Endothelial cell of umbilical vein (primary cell): ENCODE results near the gene AAMDC. TPM values are rescaled to one million over a fixed set of nuclear protein-coding genes. Genes with fewer than 3 reads are reported as not detected.

Experiments
- BruUV-seq: library from RNA; stranded (reverse); fragments of 400-500 nt; replicated peaks from 2 replicates; lab custom pipeline; 2021; lab: Mats Ljungman, UMichigan
- CTCF ChIA-PET: fragments of 300-600, 350-600 bp; sonication (Branson Sonifier 250); formaldehyde crosslinking; loops from one replicate; lab custom pipeline; 2021; ENCODE audit warnings: antibody characterized with exemption, inconsistent platforms; lab: Charles Lee
- POLR2A ChIA-PET: fragments of 300-600, 350-600 bp; sonication (Branson Sonifier 250); formaldehyde crosslinking; loops from one replicate; lab custom pipeline; 2021; ENCODE audit warnings: antibody characterized with exemption, inconsistent platforms; lab: Charles Lee
- DNase-seq: peaks from one replicate; pipeline ENCODE4 v3.0.0-alpha.2; 2011; ENCODE audit warnings: low read depth, low spot score
- FAIRE-seq: peaks from 2 replicates; lab custom pipeline; 2011; peaks lifted over from hg19 to GRCh38; lab: Jason Lieb, UNC
- H2AFZ ChIP-seq: 2 replicates; pipeline ENCODE4 v1.6.0; 2012; ENCODE audit warnings: low read depth, low read length, control low read depth, inconsistent platforms
- H3K27ac ChIP-seq: 2 replicates; pipeline ENCODE4 v1.5.1; 2011; ENCODE audit warnings: low read depth, mild to moderate bottlenecking, control low read depth, low read length, moderate library complexity; ENCODE audit not compliant: insufficient read depth
- H3K27me3 ChIP-seq, 2 experiments: 2 replicates each; pipeline versions ENCODE4 v1.6.0 to v1.6.1; 2011; ENCODE audit warnings: low read length in 2 of 2, mixed read lengths in 1 of 2; ENCODE audit not compliant: control insufficient read depth in 2 of 2, insufficient read depth in 2 of 2
- H3K36me3 ChIP-seq, 2 experiments: 2 replicates in 1 of 2; 3 replicates in 1 of 2; pipeline ENCODE4 v1.5.1; 2011; ENCODE audit warnings: low read length in 2 of 2, mild to moderate bottlenecking in 1 of 2, moderate library complexity in 1 of 2; ENCODE audit not compliant: control insufficient read depth in 2 of 2, insufficient read depth in 2 of 2; ENCODE audit errors: extremely low read depth in 1 of 2
- H3K4me1 ChIP-seq: 3 replicates; pipeline ENCODE4 v1.5.1; 2011; ENCODE audit warnings: mild to moderate bottlenecking, low read length; ENCODE audit not compliant: control insufficient read depth, insufficient read depth; ENCODE audit errors: extremely low read depth
- H3K4me2 ChIP-seq: 2 replicates; pipeline ENCODE4 v1.6.1; 2011; ENCODE audit warnings: low read length, control low read depth, mixed read lengths; ENCODE audit not compliant: insufficient read depth
- H3K4me3 ChIP-seq, 3 experiments: fragments of 200-600 bp in 1 of 3; sonication (generic), shearing (Covaris generic) in 1 of 3; replicated peaks in 1 of 3; 2 replicates each; pipeline ENCODE4 v1.5.1; 2011 to 2016; ENCODE audit warnings: control low read depth in 3 of 3, low read length in 3 of 3, mild to moderate bottlenecking in 2 of 3, inconsistent platforms in 1 of 3, low read depth in 1 of 3, moderate library complexity in 1 of 3; ENCODE audit not compliant: insufficient read depth in 1 of 3
- H3K79me2 ChIP-seq: 2 replicates; pipeline ENCODE4 v1.6.0; 2012; ENCODE audit warnings: low read length, inconsistent platforms; ENCODE audit not compliant: control insufficient read depth, insufficient read depth
- H3K9ac ChIP-seq: replicated peaks from 2 replicates; pipeline ENCODE3; 2011; ENCODE audit warnings: low read length, control low read depth; ENCODE audit not compliant: insufficient read depth; ENCODE audit errors: extremely low read depth
- H3K9me1 ChIP-seq: replicated peaks from 3 replicates; pipeline ENCODE4 v1.6.0; 2011; ENCODE audit warnings: mild to moderate bottlenecking, low read length; ENCODE audit not compliant: control insufficient read depth, insufficient read depth; ENCODE audit errors: extremely low read depth
- H3K9me3 ChIP-seq: replicated peaks from 2 replicates; pipeline ENCODE4 v1.5.1; 2012; ENCODE audit warnings: low read length, inconsistent platforms; ENCODE audit not compliant: control insufficient read depth, insufficient read depth
- H4K20me1 ChIP-seq: replicated peaks from 2 replicates; pipeline ENCODE3; 2011; ENCODE audit warnings: mild to moderate bottlenecking, low read length; ENCODE audit not compliant: control insufficient read depth, insufficient read depth; ENCODE audit errors: extremely low read depth
- EZH2 ChIP-seq: IDR thresholded peaks from 2 replicates; pipeline ENCODE4 v1.6.1; 2012; ENCODE audit warnings: borderline replicate concordance, low read depth, mild to moderate bottlenecking, moderate library complexity, low read length, inconsistent platforms; ENCODE audit not compliant: severe bottlenecking
- FOS ChIP-seq: IDR thresholded peaks from 2 replicates; pipeline ENCODE4 v1.6.1; 2011; ENCODE audit warnings: mild to moderate bottlenecking, low read length, moderate library complexity, borderline replicate concordance; ENCODE audit not compliant: insufficient read depth
- GATA2 ChIP-seq: IDR thresholded peaks from 2 replicates; pipeline ENCODE4 v1.7.0; 2011; ENCODE audit warnings: low read depth, mild to moderate bottlenecking, moderate library complexity, mixed read lengths, low read length; ENCODE audit not compliant: insufficient read length, insufficient read depth
- JUN ChIP-seq: IDR thresholded peaks from 2 replicates; pipeline ENCODE4 v1.6.1; 2011; ENCODE audit warnings: borderline replicate concordance, low read depth; ENCODE audit not compliant: insufficient read length, insufficient read depth
- MYC ChIP-seq: IDR thresholded peaks from one replicate; pipeline ENCODE4 v1.6.1; 2011; ENCODE audit warnings: mild to moderate bottlenecking, low read depth, low read length
- POLR2A ChIP-seq: IDR thresholded peaks from 2 replicates; pipeline ENCODE4 v1.6.1; 2012; ENCODE audit warnings: low read depth, mild to moderate bottlenecking, control low read depth, low read length
- dilution Hi-C: fragments of 300-500 bp; cut with MboI; formaldehyde crosslinking; loops from one replicate; pipeline ENCODE4 v1.15.0; 2019; ENCODE audit warnings: low sequenced_read_pairs; ENCODE audit not compliant: extremely low pct_ligation_motif_present
- intact Hi-C: fragments of 100-400 bp; cut with micrococcal nuclease; formaldehyde crosslinking; loops from one replicate; pipeline ENCODE4 v1.10.0; 2022
- polyA plus RNA-seq, 4 experiments: library from polyadenylated mRNA; depleted of rRNA in 3 of 4; stranded (reverse) in 3 of 4; unstranded in 1 of 4; fragments of >200 nt; gene quantifications; 2 replicates each; pipeline versions ENCODE4 v1.2.1 to v1.2.3, GENCODE V29; 2011 to 2012; ENCODE audit warnings: missing spikeins in 1 of 4
- total RNA-seq: library from RNA; stranded (reverse); gene quantifications from 2 replicates; pipeline ENCODE4 v1.2.3, GENCODE V29; 2021
- TF ChIP-seq, protein P1 (sequence below), 2 donors: IDR thresholded peaks; 1 replicate in 1 of 2; 2 replicates in 1 of 2; pipeline ENCODE4 v1.5.1; 2011; ENCODE audit warnings: low read length in 2 of 2, mild to moderate bottlenecking in 2 of 2, moderate library complexity in 2 of 2, control low read depth in 1 of 2, inconsistent platforms in 1 of 2, low read depth in 1 of 2; ENCODE audit not compliant: insufficient read depth in 1 of 2; ENCODE audit errors: extremely low read depth in 1 of 2
- TF ChIP-seq, protein P2 (sequence below): IDR thresholded peaks from 2 replicates; pipeline ENCODE4 v1.6.1; 2011; ENCODE audit not compliant: insufficient read depth, insufficient read length

Gene AAMDC
- total and polyA plus RNA-seq, 2 donors (not counting 3 experiments of a cell fraction or from before 2014, with no cell fraction given), result 48.1 to 51.0 TPM

DNA sequence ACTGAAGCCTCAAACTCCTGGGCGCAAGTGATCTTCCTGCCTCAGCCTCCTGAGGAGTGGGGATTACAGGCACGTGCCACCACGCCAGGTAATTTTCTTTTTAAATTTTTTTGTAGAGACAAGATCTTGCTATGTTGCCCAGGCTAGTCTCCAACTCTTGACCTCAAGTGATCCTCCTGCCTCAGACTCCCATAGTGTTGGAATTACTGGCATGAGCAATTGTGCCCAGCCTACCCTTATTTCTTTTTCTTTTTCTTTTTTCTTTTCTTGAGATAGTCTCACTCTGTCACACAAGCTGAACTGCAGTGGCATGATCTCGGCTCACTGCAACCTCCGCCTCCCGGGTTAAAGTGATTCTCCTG is 63.9 kb downstream of the AAMDC start:
- no TSS peak for BruUV-seq
- Histone ChIP-seq H3K36me3 (peaks cover 9 to 12% of the 10 kb centered on the region in 2 experiments), H3K27ac (no peak overlapping the region), H3K9me3 (no peaks in the 10 kb centered on the region), H3K27me3 (no peaks in the 10 kb centered on the region), H3K9me1 (no peaks in the 10 kb centered on the region), H3K4me3 (no peak overlapping the region), H2AFZ (no peak overlapping the region), H3K9ac (no peak overlapping the region), H3K79me2 (no peaks in the 10 kb centered on the region), H3K4me1 (peaks cover 3% of the 10 kb centered on the region), H4K20me1 (no peaks in the 10 kb centered on the region), H3K4me2 (no peak overlapping the region)
- ChIA-PET POLR2A (no interaction called here), CTCF (no interaction called here)
- dilution Hi-C loops, result no loop called here
- DNase-seq, result no peak
- TF ChIP-seq JUN (no peak), EZH2 (no peak), GATA2 (no peak), FOS (no peak), MYC (no peak), POLR2A (no peak)
- TF ChIP-seq, protein P1, sequence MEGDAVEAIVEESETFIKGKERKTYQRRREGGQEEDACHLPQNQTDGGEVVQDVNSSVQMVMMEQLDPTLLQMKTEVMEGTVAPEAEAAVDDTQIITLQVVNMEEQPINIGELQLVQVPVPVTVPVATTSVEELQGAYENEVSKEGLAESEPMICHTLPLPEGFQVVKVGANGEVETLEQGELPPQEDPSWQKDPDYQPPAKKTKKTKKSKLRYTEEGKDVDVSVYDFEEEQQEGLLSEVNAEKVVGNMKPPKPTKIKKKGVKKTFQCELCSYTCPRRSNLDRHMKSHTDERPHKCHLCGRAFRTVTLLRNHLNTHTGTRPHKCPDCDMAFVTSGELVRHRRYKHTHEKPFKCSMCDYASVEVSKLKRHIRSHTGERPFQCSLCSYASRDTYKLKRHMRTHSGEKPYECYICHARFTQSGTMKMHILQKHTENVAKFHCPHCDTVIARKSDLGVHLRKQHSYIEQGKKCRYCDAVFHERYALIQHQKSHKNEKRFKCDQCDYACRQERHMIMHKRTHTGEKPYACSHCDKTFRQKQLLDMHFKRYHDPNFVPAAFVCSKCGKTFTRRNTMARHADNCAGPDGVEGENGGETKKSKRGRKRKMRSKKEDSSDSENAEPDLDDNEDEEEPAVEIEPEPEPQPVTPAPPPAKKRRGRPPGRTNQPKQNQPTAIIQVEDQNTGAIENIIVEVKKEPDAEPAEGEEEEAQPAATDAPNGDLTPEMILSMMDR (IDR thresholded peaks at IDR 0.05; ENCODE audit: extremely low read depth in 1 of 2, insufficient read depth in 1 of 2, low read depth in 1 of 2, low read length in 2 of 2), result no peak
- TF ChIP-seq, protein P2, sequence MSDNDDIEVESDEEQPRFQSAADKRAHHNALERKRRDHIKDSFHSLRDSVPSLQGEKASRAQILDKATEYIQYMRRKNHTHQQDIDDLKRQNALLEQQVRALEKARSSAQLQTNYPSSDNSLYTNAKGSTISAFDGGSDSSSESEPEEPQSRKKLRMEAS, result no peak
- intact Hi-C loops, result no loop called here
- no peak for FAIRE-seq
